OCI-LY7 (cell line): ENCODE data around the gene KRT40. TPM values are rescaled to one million over a fixed set of nuclear protein-coding genes. Genes with fewer than 3 reads are reported as not detected.

ENCODE experiments used
- BruUV-seq: library from RNA; stranded (reverse); fragments of 400-500 nt; replicated peaks from 2 replicates; lab custom pipeline; 2021; lab: Mats Ljungman, UMichigan
- CTCF ChIA-PET: fragments of 300-600 bp; sonication (Branson Sonifier 250); formaldehyde crosslinking; loops from one replicate; lab custom pipeline; 2022; ENCODE audit warnings: antibody characterized with exemption; ENCODE audit not compliant: unreplicated experiment; lab: Charles Lee
- POLR2A ChIA-PET: fragments of 300-600 bp; sonication (Branson Sonifier 250); formaldehyde crosslinking; loops from one replicate; lab custom pipeline; 2022; ENCODE audit warnings: antibody characterized with exemption; lab: Charles Lee
- DNase-seq: peaks from one replicate; pipeline ENCODE4 v3.0.0-alpha.2; 2015; ENCODE audit warnings: low spot score
- H2AFZ ChIP-seq: fragments of 200-600 bp; sonication (generic), shearing (Covaris generic); 2 replicates; pipeline ENCODE4 v1.6.1; 2014; ENCODE audit warnings: mild to moderate bottlenecking, antibody characterized with exemption, low read length, moderate library complexity
- H3K27ac ChIP-seq: fragments of 200-600 bp; sonication (generic); 2 replicates; pipeline ENCODE4 v1.5.1; 2014; ENCODE audit warnings: mixed run types, low read depth, mild to moderate bottlenecking, moderate library complexity, low read length, inconsistent platforms; ENCODE audit not compliant: poor library complexity, severe bottlenecking
- H3K36me3 ChIP-seq: fragments of 200-600 bp; sonication (generic); 2 replicates; pipeline ENCODE4 v1.6.1; 2014; ENCODE audit warnings: mild to moderate bottlenecking, antibody characterized with exemption, low read length, moderate library complexity, mixed read lengths; ENCODE audit not compliant: insufficient read depth
- H3K4me1 ChIP-seq: fragments of 200-600 bp; sonication (generic); 2 replicates; pipeline ENCODE4 v1.5.1; 2014; ENCODE audit warnings: mild to moderate bottlenecking, low read length; ENCODE audit not compliant: insufficient read depth, poor library complexity, severe bottlenecking
- H3K4me2 ChIP-seq: fragments of 200-600 bp; sonication (generic); 2 replicates; pipeline ENCODE4 v1.6.1; 2014; ENCODE audit warnings: mild to moderate bottlenecking, low read length
- H3K4me3 ChIP-seq: fragments of 200-600 bp; sonication (generic); 2 replicates; pipeline ENCODE4 v1.5.1; 2014; ENCODE audit warnings: mild to moderate bottlenecking, low read depth, low read length; ENCODE audit not compliant: poor library complexity, severe bottlenecking
- H3K79me2 ChIP-seq: fragments of 200-600 bp; sonication (generic); 2 replicates; pipeline ENCODE4 v1.6.1; 2016; ENCODE audit warnings: low read depth, mild to moderate bottlenecking, low read length, moderate library complexity, mixed read lengths; ENCODE audit not compliant: insufficient read depth
- H3K9me2 ChIP-seq: fragments of 200-600 bp; sonication (generic); 2 replicates; pipeline ENCODE4 v1.6.1; 2016; ENCODE audit warnings: mild to moderate bottlenecking, low read length, mixed read lengths; ENCODE audit not compliant: insufficient read depth
- H3K9me3 ChIP-seq: fragments of 200-600 bp; sonication (generic); 2 replicates; pipeline ENCODE4 v1.6.1; 2014; ENCODE audit warnings: mild to moderate bottlenecking, mixed run types, low read length, mixed read lengths
- H4K20me1 ChIP-seq: fragments of 200-600 bp; sonication (generic); 2 replicates; pipeline ENCODE4 v1.6.1; 2014; ENCODE audit warnings: mild to moderate bottlenecking, antibody characterized with exemption, low read length, moderate library complexity, mixed read lengths; ENCODE audit not compliant: insufficient read depth
- EZH2phosphoT487 ChIP-seq: fragments of 200-600 bp; sonication (generic); IDR thresholded peaks from 2 replicates; pipeline ENCODE4 v1.6.1; 2018; ENCODE audit warnings: low read depth, borderline replicate concordance, mild to moderate bottlenecking, mixed run types, antibody characterized with exemption, low read length, moderate library complexity, mixed read lengths
- intact Hi-C: fragments of 100-400 bp; cut with micrococcal nuclease; formaldehyde crosslinking; loops from one replicate; pipeline ENCODE4 v1.10.0; 2022; ENCODE audit not compliant: unreplicated experiment
- total RNA-seq, 2 experiments: library from RNA; depleted of rRNA in 1 of 2; stranded (reverse); fragments of >200 nt in 1 of 2; shearing (Covaris generic) in 1 of 2; gene quantifications; 2 replicates each; pipeline ENCODE4 v1.2.3, GENCODE V29; 2014 to 2022
- TF ChIP-seq, protein P1 (sequence below): fragments of 200-600 bp; sonication (generic); conservative IDR thresholded peaks from 2 replicates; pipeline ENCODE4 v1.5.1; 2014; ENCODE audit warnings: mild to moderate bottlenecking, antibody characterized with exemption, low read length, moderate library complexity, mixed read lengths

KRT40 gene
- total RNA-seq, 2 experiments from 2014 or later, result not detected

GRCh38 chr17:40936437-40936971 is 47.6 kb downstream of the KRT40 start:
- Histone ChIP-seq H3K4me3 (no peak overlapping the region), H3K4me1 (no peaks in the 10 kb centered on the region), H3K79me2 (no peaks in the 10 kb centered on the region), H3K27ac (no peak overlapping the region), H3K9me3 (no peaks in the 10 kb centered on the region), H3K4me2 (no peak overlapping the region), H4K20me1 (no peaks in the 10 kb centered on the region), H2AFZ (no peak overlapping the region), H3K36me3 (no peaks in the 10 kb centered on the region), H3K9me2 (no peaks in the 10 kb centered on the region)
- TF ChIP-seq, protein P1, sequence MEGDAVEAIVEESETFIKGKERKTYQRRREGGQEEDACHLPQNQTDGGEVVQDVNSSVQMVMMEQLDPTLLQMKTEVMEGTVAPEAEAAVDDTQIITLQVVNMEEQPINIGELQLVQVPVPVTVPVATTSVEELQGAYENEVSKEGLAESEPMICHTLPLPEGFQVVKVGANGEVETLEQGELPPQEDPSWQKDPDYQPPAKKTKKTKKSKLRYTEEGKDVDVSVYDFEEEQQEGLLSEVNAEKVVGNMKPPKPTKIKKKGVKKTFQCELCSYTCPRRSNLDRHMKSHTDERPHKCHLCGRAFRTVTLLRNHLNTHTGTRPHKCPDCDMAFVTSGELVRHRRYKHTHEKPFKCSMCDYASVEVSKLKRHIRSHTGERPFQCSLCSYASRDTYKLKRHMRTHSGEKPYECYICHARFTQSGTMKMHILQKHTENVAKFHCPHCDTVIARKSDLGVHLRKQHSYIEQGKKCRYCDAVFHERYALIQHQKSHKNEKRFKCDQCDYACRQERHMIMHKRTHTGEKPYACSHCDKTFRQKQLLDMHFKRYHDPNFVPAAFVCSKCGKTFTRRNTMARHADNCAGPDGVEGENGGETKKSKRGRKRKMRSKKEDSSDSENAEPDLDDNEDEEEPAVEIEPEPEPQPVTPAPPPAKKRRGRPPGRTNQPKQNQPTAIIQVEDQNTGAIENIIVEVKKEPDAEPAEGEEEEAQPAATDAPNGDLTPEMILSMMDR, result no peak
- TF ChIP-seq EZH2phosphoT487, result no peak
- POLR2A ChIA-PET, result no interaction called here
- CTCF ChIA-PET, result no interaction called here
- intact Hi-C loops, result no loop called here
- no TSS peak for BruUV-seq
- DNase-seq, result no peak

DNA sequence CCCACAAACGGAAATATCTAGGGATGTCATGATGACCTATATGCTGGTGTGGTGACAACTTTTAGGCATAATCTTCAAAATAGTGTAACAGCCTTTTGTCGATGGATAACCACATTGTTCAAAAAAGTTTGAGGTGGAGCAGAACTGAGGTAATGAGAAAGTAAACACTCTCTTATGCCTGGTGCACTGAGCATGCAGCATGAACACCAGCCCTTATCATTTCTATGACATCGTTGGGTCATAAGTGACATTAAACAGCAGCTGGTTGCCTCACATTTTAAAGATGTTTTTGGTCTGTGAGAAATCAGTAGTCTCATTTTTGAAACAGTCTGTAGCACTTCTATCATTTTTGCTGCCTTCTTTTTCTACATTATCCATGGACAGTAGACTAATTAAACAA is 48.5 kb downstream of the KRT40 start:
- TF ChIP-seq, protein P1, result no peak
- no peak for TF ChIP-seq EZH2phosphoT487
- H3K79me2 ChIP-seq, result no peaks in the 10 kb centered on the region
- intact Hi-C loops, result no loop called here
- H3K4me1 ChIP-seq, result no peaks in the 10 kb centered on the region
- H2AFZ ChIP-seq, result no peak overlapping the region
- no peak overlapping the region for H3K27ac ChIP-seq
- no peaks in the 10 kb centered on the region for H4K20me1 ChIP-seq
- H3K4me2 ChIP-seq, result no peak overlapping the region
- ChIA-PET CTCF (no interaction called here), POLR2A (no interaction called here)
- no peaks in the 10 kb centered on the region for H3K36me3 ChIP-seq
- H3K4me3 ChIP-seq, result no peak overlapping the region
- H3K9me2 ChIP-seq, result no peaks in the 10 kb centered on the region
- no TSS peak for BruUV-seq
- DNase-seq, result no peak
- no peaks in the 10 kb centered on the region for H3K9me3 ChIP-seq

GRCh38 chr17:40932608-40933007 is 51.5 kb downstream of the KRT40 start:
- Histone ChIP-seq H3K79me2 (no peaks in the 10 kb centered on the region), H3K27ac (no peak overlapping the region), H3K36me3 (no peaks in the 10 kb centered on the region), H3K4me1 (no peaks in the 10 kb centered on the region), H4K20me1 (no peaks in the 10 kb centered on the region), H3K9me3 (no peaks in the 10 kb centered on the region), H3K9me2 (no peaks in the 10 kb centered on the region), H3K4me3 (no peak overlapping the region), H3K4me2 (no peak overlapping the region), H2AFZ (no peak overlapping the region)
- intact Hi-C loops, result no loop called here
- TF ChIP-seq, protein P1, result no peak
- no peak for TF ChIP-seq EZH2phosphoT487
- no TSS peak for BruUV-seq
- CTCF ChIA-PET, result no interaction called here
- POLR2A ChIA-PET, result no interaction called here
- no peak for DNase-seq
